ENCODE results near the gene GOLGA8F.
"Not testable (repeated sequence)": the region's sequence is repeated elsewhere in the genome, so short reads cannot be mapped to it uniquely, and the experiment has no call there.

The GOLGA8F gene, protein sequence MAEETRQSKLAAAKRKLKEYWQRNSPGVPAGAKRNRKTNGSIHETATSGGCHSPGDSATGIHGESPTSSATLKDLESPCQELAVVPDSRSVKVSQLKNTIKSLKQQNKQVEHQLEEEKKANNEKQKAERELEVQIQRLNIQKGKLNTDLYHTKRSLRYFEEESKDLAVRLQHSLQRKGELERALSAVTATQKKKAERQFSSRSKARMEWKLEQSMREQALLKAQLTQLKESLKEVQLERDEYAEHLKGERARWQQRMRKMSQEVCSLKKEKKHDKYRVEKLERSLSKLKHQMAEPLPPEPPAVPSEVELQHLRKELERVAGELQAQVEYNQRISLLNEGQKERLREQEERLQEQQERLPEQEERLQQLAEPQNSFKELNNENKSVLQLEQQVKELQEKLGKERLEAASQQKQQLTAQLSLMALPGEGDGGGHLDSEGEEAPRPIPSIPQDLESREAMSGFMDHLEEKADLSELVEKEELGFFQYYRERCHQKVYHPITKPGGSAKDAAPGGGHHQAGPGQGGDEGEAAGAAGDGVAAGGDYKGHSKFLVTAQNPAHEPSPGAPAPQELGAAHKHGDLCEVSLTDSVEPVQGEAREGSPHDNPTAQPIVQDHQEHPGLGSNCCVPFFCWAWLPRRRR

DNA sequence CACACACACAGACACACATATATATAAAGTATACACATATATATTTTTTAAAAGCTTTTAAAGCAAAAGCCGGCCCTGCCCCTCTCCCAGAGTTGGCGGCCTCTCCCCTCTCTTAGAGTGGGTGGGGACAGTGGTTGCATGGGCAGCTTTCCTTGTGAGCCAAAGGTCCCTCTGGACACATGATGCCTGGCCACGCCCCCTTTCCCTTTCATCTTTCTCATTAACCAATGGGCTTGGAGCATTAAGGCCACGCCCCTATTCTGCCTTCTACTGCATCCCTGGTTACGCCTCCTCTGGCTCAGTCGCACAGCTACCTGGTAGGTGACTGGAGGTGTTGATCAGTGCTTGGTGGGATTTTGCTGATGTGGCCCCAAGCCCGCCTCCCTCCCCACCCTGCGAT, at the start of gene GOLGA8F:
Gene GOLGA8F (plus strand): TSS at position 301 of the 400 bp plus-strand sequence. CDS start 98 bp downstream, at position 399.
- DNase-seq (ENCODE audit: low spot score), result not testable (repeated sequence)

DNA sequence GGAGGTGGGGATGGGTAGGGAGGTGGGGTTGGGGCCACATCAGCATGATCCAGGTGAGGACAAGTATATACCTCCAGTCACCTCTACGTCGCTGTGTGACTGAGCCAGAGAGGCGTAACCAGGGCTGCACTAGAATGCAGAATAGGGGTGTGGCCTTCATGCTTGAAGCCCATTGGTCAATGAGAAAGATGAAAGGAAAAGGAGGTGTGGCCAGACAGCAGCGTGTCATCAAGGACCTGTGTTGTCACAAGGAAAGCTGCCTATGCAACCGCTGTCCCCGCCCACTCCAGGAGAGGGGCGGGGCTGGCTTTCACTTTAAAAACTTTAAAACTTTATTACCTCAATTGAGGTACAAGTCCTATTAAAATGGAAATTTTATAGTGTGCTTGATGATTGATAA, 20.5 kb upstream of the GOLGA8F start, which contains the start of gene GOLGA6L24:
Gene GOLGA6L24 (minus strand): TSS at position 101 of the 400 bp plus-strand sequence. CDS start 61 bp downstream, at position 40.
- DNase-seq (ENCODE audit: low spot score), result not testable (repeated sequence)

DNA sequence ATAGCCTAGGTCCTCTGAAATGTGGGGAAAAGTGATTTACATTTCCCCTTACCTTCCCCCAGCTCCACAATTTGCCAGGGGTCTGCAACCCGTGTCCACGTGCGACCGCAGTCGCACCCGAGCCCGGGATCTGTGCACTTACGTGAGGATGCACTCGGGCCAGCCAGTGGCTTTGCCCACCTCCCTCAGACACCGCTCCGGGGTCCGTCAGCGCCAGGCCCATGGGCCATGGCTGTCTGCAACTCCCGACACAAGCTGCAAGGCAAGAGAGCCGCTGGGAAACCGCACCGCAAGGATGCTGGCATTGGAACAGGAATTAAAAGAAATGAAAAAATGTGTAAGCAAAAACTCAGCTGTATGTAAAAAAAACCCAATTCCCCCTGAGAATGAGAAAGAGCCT, 13.0 kb upstream of the GOLGA8F start:
- not testable (repeated sequence) for DNase-seq (ENCODE audit: low spot score)

DNA sequence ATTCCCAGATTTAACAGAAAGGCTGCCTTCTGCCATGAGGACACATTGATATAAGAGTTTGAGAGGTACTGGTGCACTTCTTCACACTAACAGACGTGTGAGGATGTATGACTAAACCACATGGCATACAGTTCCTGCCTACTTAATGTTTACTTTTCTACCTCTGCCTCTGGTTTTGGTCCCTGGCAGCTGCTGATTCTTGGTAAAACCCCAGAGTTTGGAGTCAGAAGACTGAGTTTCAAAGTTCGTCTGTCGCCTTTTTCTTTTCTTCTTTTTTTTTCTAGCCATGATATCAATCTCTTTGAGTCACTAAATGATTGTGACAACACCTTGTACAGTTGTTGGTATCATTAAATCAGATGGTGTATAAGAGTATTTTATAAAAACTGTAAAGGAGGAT, 1.6 kb downstream of the GOLGA8F start:
- DNase-seq (ENCODE audit: low spot score), result not testable (repeated sequence)

DNA sequence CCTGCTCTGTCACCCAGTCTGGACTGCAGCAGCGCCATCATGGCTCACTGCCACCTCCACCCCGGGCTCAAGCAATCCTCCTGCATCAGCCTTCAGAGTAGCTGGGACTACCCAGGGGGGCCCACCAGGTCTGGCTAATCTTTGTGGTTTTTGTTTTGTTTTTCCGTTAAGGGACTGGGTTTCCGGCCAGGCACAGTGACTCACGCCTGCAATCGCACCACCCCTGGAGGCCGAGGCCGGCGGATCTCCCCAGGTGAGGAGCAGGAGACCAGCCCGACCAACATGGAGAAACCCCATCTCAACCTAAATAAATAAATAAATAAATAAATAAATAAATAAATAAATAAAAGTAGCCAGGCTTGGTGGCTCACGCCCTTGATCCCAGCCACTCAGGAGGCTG, 17.6 kb downstream of the GOLGA8F start:
- DNase-seq (ENCODE audit: low spot score), result not testable (repeated sequence)

DNA sequence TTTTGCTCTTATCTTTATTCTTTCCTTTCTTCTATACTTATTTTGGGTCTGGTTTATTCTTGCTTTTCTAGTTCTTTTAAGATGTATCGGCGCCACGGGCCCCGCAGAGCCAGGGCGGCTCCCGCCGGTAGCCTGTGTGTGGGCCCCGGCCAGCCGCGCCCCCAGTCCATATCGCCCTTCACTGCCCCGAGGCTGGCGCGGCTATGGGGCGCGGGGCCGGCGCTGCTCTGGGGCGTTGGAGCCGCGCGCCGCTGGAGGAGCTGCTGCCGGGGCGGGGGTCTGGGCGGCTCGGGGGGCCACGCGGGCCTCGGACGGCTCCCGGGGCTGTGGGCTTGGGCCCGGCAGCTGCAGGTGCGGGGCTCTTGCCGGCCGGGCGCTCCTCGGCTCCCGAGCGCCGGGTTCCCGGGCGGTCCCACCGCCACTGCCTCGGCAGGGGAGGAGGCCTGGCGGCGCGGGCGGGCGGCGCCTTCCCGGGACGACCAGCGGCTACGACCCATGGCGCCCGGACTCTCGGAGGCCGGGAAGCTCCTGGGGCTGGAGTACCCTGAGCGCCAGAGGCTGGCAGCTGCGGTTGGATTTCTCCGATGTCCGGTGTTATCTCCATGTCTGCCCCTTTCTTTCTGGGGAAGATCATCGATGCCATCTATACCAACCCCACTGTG, 24.4 kb downstream of the GOLGA8F start:
- not testable (repeated sequence) for DNase-seq (ENCODE audit: low spot score)

DNA sequence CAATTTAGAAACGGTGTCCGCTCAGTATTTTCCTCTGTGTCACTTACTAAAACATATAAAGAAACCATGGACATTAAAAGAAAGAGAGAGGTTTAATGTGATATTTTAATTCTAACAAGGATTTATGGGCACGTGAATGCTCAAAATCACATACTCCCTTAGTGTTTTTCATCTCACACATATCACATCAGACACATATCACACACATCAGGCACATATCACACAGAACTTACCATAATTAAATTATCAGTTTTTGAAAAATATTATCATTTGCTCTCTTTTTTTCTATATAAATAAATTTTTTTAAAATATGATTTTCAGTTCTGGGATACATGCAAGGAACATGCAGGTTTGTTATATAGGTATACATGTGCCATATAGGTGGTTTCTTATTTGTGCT, 42.0 kb downstream of the GOLGA8F start:
- not testable (repeated sequence) for DNase-seq (ENCODE audit: low spot score)

DNA sequence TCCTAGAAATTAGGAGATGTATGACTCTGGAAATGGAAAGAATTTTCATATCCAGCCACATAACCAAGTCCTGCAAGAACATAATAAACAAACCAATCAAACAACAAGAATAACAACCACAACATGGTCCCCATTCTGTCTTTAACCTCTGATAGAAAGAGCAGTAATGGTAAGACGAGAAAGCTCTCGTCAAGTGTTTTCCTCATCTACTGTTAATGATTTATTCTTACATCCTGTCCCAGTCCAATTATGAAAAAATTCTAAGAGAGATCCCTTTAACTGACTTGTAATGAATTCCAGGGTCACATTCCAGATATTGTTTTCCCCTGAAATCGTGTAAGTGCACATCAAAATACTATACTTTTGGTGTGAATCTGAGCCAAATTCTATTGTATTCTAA, 57.1 kb downstream of the GOLGA8F start:
- not testable (repeated sequence) for DNase-seq (ENCODE audit: low spot score)
